ENCODE measurements around the gene ANGPTL7.

The ANGPTL7 gene

GRCh38 chr1:11188381-11188780 lies 774 bp upstream of the ANGPTL7 start:
- DNase-seq (ENCODE audit: low spot score): no peak
- Histone ChIP-seq H3K27ac (peak overlapping the region in 1 of 2 donors; percentile 13), H3K4me3 (no peak overlapping the region)
- TF ChIP-seq CTCF (IDR thresholded peaks at IDR 0.05): no peak

- H3K4me3 ChIP-seq: no peak overlapping the region
- TF ChIP-seq CTCF (IDR thresholded peaks at IDR 0.05): no peak
- no peak for DNase-seq (ENCODE audit: low spot score)
- H3K27ac ChIP-seq: no peak overlapping the region
These were observed 4.2 kb downstream of the ANGPTL7 start for GRCh38 chr1:11193376-11193775.

- no peak overlapping the region for H3K4me3 ChIP-seq
- TF ChIP-seq CTCF (IDR thresholded peaks at IDR 0.05): no peak
- no peak overlapping the region for H3K27ac ChIP-seq
- no peak for DNase-seq (ENCODE audit: low spot score)
These were observed 5.4 kb downstream of the ANGPTL7 start for GRCh38 chr1:11194407-11195176.

- TF ChIP-seq CTCF (IDR thresholded peaks at IDR 0.05): no peak
- DNase-seq (ENCODE audit: low spot score): no peak
- Histone ChIP-seq H3K27ac (no peak overlapping the region), H3K4me3 (no peak overlapping the region)
These were observed 7.8 kb downstream of the ANGPTL7 start for GRCh38 chr1:11196945-11197344.

- Histone ChIP-seq H3K4me3 (no peak overlapping the region), H3K27ac (no peak overlapping the region)
- no peak for DNase-seq (ENCODE audit: low spot score)
- no peak for TF ChIP-seq CTCF (IDR thresholded peaks at IDR 0.05)
These were observed 8.2 kb downstream of the ANGPTL7 start for GRCh38 chr1:11197359-11197758.

- no peak for DNase-seq (ENCODE audit: low spot score)
- H3K4me3 ChIP-seq: no peak overlapping the region
- TF ChIP-seq CTCF (IDR thresholded peaks at IDR 0.05): no peak
- H3K27ac ChIP-seq: no peak overlapping the region
These were observed 9.1 kb downstream of the ANGPTL7 start for GRCh38 chr1:11198257-11198656.

GRCh38 chr1:11198851-11199594 lies 9.9 kb downstream of the ANGPTL7 start:
- no peak overlapping the region for H3K27ac ChIP-seq
- no peak for TF ChIP-seq CTCF (IDR thresholded peaks at IDR 0.05)

More at GRCh38 chr1:11198851-11199594, 9.9 kb downstream of the ANGPTL7 start:
- no peak for DNase-seq (ENCODE audit: low spot score)
- no peak overlapping the region for H3K4me3 ChIP-seq

All from coronary artery (tissue), 2 donors.